Smooth muscle cell (in vitro differentiated cells): Measurements from ENCODE around the gene OAT. TPM values are rescaled to one million over a fixed set of nuclear protein-coding genes. Genes with fewer than 3 reads are reported as not detected.

Experiments used
- DNase-seq: peaks from one replicate; lab custom pipeline; 2025; ENCODE audit not compliant: unreplicated experiment; lab: John Stamatoyannopoulos, UW
- H2AFZ ChIP-seq: fragments of 200-600 bp; sonication (generic); 2 replicates; pipeline ENCODE4 v1.6.0; 2016; ENCODE audit warnings: antibody characterized with exemption, low read depth, mild to moderate bottlenecking
- H3F3A ChIP-seq: fragments of 200-600 bp; sonication (generic); 2 replicates; pipeline ENCODE4 v1.6.0; 2017; ENCODE audit warnings: antibody characterized with exemption, low read depth
- H3K27ac ChIP-seq: fragments of 200-600 bp; sonication (generic); 2 replicates; pipeline ENCODE4 v1.5.1; 2016; ENCODE audit warnings: low read depth, mild to moderate bottlenecking
- H3K27me3 ChIP-seq: fragments of 200-600 bp; sonication (generic); 2 replicates; pipeline ENCODE4 v1.6.1; 2016; ENCODE audit warnings: low read depth, mild to moderate bottlenecking
- H3K36me3 ChIP-seq: fragments of 200-600 bp; sonication (generic); 2 replicates; pipeline ENCODE4 v1.5.1; 2016; ENCODE audit warnings: low read depth
- H3K4me1 ChIP-seq: fragments of 200-600 bp; sonication (generic); 2 replicates; pipeline ENCODE4 v1.5.1; 2016; ENCODE audit warnings: low read depth
- H3K4me2 ChIP-seq: fragments of 200-600 bp; sonication (generic); 2 replicates; pipeline ENCODE4 v1.6.0; 2016; ENCODE audit warnings: mild to moderate bottlenecking
- H3K4me3 ChIP-seq: fragments of 200-600 bp; sonication (generic); 2 replicates; pipeline ENCODE4 v1.5.1; 2016; ENCODE audit warnings: mild to moderate bottlenecking
- H3K79me2 ChIP-seq: fragments of 200-600 bp; sonication (generic); 2 replicates; pipeline ENCODE4 v1.6.0; 2016; ENCODE audit warnings: low read depth, mild to moderate bottlenecking
- H3K9ac ChIP-seq: fragments of 200-600 bp; sonication (generic); 2 replicates; pipeline ENCODE4 v1.6.0; 2016; ENCODE audit warnings: low read depth
- H3K9me3 ChIP-seq: fragments of 200-600 bp; sonication (generic); replicated peaks from 2 replicates; pipeline ENCODE4 v1.5.1; 2016; ENCODE audit warnings: low read depth
- H4K20me1 ChIP-seq: fragments of 200-600 bp; sonication (generic); 2 replicates; pipeline ENCODE4 v1.6.0; 2016; ENCODE audit warnings: low read depth
- WGBS: methylation state at CpG from one replicate; pipeline ENCODE4 v1.1.7; 2016; ENCODE audit warnings: low lambda C conversion rate; 5-methylcytosine and 5-hydroxymethylcytosine counted together
- polyA plus RNA-seq: library from polyadenylated mRNA; unstranded; fragments of >200 nt; fragmentation: Nextera tagmentation; extraction: Ambion mirVana; gene quantifications from 2 replicates; pipeline ENCODE4 v1.2.1, GENCODE V29; 2016
- total RNA-seq: library from RNA; depleted of rRNA; stranded (reverse); fragments of >200 nt; gene quantifications from 2 replicates; pipeline ENCODE4 v1.2.3, GENCODE V29; 2014
- TF ChIP-seq, protein P1 (sequence below): fragments of 200-600 bp; sonication (generic); IDR thresholded peaks from 2 replicates; pipeline ENCODE4 v1.5.1; 2017; ENCODE audit warnings: borderline replicate concordance, mild to moderate bottlenecking, antibody characterized with exemption; ENCODE audit not compliant: insufficient read depth, poor library complexity, severe bottlenecking

The OAT gene
- total and polyA plus RNA-seq, 2 experiments from 2014 or later, result 107 to 160 TPM

DNA sequence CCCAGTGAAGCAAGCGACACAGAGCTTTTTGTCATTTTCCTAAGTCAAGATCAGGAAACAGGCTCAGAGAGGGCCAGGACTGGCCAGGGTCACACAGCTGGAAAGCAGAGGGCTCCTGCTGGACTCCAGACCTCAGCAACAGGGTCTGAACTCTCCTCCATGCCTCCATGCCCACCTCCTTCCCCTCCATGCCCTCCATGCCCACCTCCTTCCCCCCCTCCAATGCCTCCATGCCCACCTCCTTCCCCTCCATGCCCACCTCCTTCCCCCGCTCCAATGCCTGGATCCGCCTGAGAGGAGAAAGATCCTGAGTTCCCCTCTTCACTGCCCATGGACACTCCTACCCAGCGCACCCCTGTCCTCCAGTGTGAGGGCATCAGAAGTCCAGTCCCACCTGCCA, 51.3 kb downstream of the OAT start:
- H4K20me1 ChIP-seq, result no peaks in the 10 kb centered on the region
- H3K9me3 ChIP-seq, result no peaks in the 10 kb centered on the region
- H3K4me1 ChIP-seq, result no peaks in the 10 kb centered on the region
- H2AFZ ChIP-seq, result no peak overlapping the region
- H3K9ac ChIP-seq, result no peak overlapping the region
- TF ChIP-seq, protein P1, sequence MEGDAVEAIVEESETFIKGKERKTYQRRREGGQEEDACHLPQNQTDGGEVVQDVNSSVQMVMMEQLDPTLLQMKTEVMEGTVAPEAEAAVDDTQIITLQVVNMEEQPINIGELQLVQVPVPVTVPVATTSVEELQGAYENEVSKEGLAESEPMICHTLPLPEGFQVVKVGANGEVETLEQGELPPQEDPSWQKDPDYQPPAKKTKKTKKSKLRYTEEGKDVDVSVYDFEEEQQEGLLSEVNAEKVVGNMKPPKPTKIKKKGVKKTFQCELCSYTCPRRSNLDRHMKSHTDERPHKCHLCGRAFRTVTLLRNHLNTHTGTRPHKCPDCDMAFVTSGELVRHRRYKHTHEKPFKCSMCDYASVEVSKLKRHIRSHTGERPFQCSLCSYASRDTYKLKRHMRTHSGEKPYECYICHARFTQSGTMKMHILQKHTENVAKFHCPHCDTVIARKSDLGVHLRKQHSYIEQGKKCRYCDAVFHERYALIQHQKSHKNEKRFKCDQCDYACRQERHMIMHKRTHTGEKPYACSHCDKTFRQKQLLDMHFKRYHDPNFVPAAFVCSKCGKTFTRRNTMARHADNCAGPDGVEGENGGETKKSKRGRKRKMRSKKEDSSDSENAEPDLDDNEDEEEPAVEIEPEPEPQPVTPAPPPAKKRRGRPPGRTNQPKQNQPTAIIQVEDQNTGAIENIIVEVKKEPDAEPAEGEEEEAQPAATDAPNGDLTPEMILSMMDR, result no peak
- H3K4me2 ChIP-seq, result no peak overlapping the region
- H3K36me3 ChIP-seq, result no peaks in the 10 kb centered on the region
- H3K27ac ChIP-seq, result no peak overlapping the region
- H3K4me3 ChIP-seq, result no peak overlapping the region
- WGBS, result 91% methylated on average over 4 of the region's 4 CpGs
- H3K27me3 ChIP-seq, result no peaks in the 10 kb centered on the region
- H3F3A ChIP-seq, result no peaks in the 10 kb centered on the region
- DNase-seq, result no peak
- H3K79me2 ChIP-seq, result no peaks in the 10 kb centered on the region

DNA sequence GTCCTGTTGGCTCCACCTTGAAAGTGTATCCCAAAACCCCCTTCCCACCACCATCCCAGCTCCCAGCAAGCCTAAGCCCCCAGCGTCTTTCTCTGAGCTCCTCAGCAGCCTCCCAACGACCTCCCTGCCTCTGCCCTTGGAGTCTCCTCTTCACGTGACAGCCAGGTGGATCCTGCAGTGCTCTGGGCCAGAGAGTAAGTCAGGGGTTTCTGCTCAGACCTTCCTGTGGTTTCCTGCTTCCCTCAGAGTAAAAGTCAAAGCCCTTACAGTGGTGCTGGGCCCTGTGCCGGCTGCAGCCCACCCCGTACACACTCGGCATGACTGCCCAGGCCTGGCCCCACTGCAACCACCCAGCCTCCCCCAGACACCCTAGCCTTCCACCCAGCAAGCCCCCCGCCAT, 51.9 kb downstream of the OAT start:
- Histone ChIP-seq H3K27ac (no peak overlapping the region), H3K9ac (no peak overlapping the region), H2AFZ (no peak overlapping the region), H3K4me1 (no peaks in the 10 kb centered on the region), H3K9me3 (no peaks in the 10 kb centered on the region), H3F3A (no peaks in the 10 kb centered on the region), H3K36me3 (no peaks in the 10 kb centered on the region), H3K27me3 (no peaks in the 10 kb centered on the region), H4K20me1 (no peaks in the 10 kb centered on the region), H3K79me2 (no peaks in the 10 kb centered on the region), H3K4me2 (no peak overlapping the region), H3K4me3 (no peak overlapping the region)
- TF ChIP-seq, protein P1, result no peak
- whole genome bisulfite sequencing, result 89% methylated on average over 7 of the region's 7 CpGs
- no peak for DNase-seq

DNA sequence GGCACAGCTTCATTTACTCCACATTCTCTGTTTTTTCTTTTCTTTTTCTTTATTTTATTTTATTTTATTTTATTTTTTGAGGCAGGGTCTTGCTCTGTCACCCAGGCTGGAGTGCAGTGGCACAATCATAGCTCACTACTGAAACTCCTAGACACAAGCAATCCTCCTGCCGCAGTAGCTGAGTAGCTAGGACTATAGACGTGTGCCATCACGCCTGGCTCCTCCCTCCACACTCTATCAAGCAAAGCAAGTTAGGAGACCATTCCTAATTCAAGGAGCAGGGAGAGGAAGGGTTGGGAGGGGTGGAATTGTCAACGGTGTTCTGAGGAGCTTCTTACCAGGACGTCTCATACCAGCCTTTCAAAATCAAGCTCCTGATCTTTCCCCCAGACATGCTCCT, 52.4 kb downstream of the OAT start:
- Histone ChIP-seq H3K4me2 (no peak overlapping the region), H3K9me3 (no peaks in the 10 kb centered on the region), H3K36me3 (no peaks in the 10 kb centered on the region), H3F3A (no peaks in the 10 kb centered on the region), H3K4me3 (no peak overlapping the region), H2AFZ (no peak overlapping the region), H3K27ac (no peak overlapping the region), H3K4me1 (no peaks in the 10 kb centered on the region), H3K9ac (no peak overlapping the region), H3K79me2 (no peaks in the 10 kb centered on the region), H3K27me3 (no peaks in the 10 kb centered on the region), H4K20me1 (no peaks in the 10 kb centered on the region)
- TF ChIP-seq, protein P1, result no peak
- 80% methylated on average over 5 of the region's 5 CpGs for WGBS
- DNase-seq, result no peak

DNA sequence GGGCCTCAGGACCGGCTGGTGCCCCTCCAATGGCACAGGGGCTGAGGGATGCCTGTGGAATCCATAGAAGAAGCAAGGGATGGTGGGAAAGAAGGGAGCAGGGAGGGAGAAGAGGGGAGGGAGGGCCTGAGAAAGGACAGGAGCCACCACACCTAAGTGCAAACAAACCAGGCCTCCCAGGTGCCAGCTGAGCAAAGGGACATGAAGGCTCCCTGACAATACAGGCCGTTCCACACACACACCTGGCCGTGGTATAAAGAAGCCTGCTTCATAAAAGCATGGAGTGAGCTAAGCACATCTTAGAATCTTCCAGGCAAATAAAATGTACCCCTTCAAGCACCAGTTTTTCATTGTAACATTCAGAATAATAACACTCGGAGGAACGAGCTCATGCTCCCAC, 54.0 kb downstream of the OAT start:
- H4K20me1 ChIP-seq, result no peaks in the 10 kb centered on the region
- H3K36me3 ChIP-seq, result no peaks in the 10 kb centered on the region
- H3K27me3 ChIP-seq, result no peaks in the 10 kb centered on the region
- no peaks in the 10 kb centered on the region for H3F3A ChIP-seq
- DNase-seq, result no peak
- H3K4me3 ChIP-seq, result no peak overlapping the region
- H3K27ac ChIP-seq, result no peak overlapping the region
- no peak overlapping the region for H3K9ac ChIP-seq
- 91% methylated on average over 5 of the region's 5 CpGs for WGBS
- H2AFZ ChIP-seq, result no peak overlapping the region
- H3K79me2 ChIP-seq, result no peaks in the 10 kb centered on the region
- H3K4me1 ChIP-seq, result no peaks in the 10 kb centered on the region
- TF ChIP-seq, protein P1, result no peak
- H3K4me2 ChIP-seq, result no peak overlapping the region
- no peaks in the 10 kb centered on the region for H3K9me3 ChIP-seq
